HG02798 (cell line): Measurements from ENCODE around the gene TMEM95.

ENCODE experiments used
- ATAC-seq: cut with Tn5 transposase; IDR thresholded peaks from one replicate; pipeline ENCODE4 v1.9.1; 2021; ENCODE audit warnings: mild to moderate bottlenecking; ENCODE audit not compliant: unreplicated experiment, poor library complexity

The TMEM95 gene

DNA sequence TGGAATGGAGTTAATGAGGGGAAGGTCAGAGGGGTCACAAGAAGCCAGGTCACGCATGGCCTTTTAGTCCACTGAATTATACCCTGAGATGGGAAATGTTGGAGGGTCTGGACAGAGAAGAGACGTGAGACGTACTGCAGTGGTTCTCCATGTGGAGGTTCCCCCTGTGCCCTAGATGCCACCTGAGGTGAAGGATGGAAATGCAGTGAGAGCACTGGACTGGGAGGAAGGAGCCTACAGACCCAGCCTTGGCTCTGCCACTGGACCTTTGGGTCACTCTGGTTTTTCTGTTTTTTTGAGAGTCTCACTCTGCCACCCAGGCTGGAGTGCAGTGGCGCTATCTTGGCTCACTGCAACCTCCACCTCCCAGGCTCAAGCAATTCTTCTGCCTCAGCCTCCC lies 41.2 kb downstream of the TMEM95 start:
- no peak for ATAC-seq

DNA sequence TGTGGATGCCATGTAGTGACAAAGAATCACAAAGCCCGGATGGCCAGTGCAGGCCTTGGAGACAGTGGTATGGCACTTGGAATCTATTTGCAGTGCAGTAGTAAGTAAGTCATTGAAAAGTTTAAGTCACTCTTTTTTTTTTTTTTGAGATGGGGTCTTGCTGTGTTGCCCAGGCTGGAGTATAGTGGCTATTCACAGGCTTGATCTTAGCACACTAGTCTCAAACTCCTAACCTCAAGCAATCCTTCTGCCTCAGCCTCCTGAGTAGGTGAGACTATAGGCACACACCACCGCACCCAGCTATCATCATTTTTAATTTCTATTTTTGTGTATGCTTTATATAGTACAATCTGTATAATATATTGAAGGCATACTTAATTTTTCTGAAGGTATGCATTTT lies 43.7 kb downstream of the TMEM95 start:
- no peak for ATAC-seq

DNA sequence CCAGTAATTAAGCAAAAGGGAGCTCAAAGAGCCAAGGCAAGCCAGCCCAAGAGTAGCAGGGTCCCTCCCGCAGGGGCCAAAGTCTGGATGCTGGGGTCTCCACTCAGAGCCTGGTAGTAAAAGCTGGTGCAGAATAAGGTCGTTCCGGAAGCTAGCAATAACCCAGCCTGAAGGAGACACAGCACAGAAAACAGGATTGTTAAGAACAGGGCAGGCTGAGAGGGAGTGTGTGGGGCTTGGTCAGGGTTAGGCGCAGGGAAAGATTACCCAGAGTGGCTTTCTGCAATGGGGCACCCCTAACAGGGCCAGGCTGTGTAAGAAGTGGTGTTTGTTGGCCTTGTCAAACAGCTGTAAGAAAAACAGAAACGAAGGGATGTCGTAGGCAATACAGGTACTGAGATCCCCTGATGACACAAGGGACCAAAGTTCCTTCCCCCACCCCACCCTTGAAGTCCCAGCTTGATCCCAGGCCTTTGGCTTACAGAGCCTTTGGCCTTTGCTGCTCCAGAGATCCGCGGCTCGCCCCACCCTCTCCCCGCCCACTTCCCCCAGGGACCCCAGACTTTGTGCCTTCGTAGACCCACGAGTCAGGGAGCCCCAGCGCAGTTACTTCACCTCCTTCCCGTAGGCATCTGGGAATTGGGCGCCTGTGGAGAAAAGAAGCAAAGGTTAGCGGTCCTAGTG lies 48.2 kb downstream of the TMEM95 start:
- no peak for ATAC-seq

GRCh38 chr17:7403727-7403976 lies 48.7 kb downstream of the TMEM95 start:
- no peak for ATAC-seq

DNA sequence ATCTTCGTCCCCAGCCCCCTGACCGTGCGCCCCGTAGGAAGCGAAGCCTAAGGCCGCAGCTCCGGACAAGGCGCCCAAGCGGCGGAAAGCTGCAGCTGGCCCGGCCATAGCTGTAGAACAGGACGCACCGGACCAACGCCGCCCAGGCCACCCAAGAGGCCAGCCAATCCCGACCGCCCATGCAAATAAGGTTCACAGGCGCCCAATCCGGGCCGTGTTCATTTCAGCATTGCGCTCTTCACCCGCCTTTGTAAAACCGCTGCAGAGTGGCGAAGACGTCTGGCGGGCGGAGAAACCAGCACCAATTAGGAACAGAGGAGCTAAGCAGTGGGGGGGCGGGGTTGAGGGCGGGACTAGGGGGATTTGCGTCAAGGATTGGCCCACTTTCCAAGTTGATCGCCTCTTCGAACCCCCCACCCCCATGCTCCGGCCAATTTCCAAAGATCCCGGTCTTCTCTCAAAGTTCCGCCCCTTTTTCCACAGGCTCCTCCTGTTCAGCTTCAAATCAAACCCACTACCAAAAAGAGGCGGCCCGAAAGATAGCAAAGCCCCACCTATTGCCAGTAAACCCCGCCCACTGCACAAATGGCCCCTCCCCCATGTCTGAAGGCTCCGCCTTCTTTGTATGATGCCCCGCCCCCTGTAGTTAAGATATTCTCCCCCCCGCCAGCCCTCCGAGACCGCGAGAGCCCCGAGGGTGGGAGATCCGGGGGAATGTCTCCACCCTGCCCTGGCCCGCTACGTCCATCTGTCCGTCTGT lies 49.2 kb downstream of the TMEM95 start, which contains the start of gene TMEM256:
TSS of gene TMEM256 (minus strand) at position 121 of the 760 bp plus-strand sequence. CDS start at position 108, 13 bp downstream.
- peak; percentile 95 for ATAC-seq

DNA sequence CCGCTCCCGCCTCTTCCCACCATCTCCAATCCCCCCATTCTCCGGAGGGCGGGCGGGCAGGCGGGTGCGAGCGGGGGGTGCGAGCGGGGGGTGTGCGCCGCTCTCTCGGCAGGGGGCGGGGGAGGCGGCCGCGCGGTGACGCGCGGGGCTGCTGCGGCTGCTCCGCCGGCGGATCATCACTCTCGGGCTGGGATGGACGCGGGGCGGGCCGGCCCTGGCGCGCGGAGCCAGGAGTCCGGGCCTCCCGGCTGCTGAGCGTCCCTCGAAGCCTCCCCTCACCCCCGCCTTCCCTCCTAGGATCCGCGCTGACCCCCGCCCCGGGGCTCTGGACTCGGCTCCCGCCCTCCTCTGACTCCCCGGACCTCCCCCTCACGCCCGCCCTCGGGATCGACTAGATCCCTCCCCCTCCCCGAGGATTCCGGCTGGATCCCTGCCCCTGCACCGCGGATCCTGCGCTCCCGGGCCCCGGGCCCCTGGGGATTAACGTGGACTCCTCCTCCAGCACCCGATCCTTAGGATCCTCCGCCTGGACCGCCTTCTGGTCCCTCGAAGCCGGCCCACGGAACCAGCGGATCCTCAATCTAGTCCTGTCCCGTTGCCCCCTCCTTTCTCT lies 49.9 kb downstream of the TMEM95 start:
- peak; percentile 13 for ATAC-seq

DNA sequence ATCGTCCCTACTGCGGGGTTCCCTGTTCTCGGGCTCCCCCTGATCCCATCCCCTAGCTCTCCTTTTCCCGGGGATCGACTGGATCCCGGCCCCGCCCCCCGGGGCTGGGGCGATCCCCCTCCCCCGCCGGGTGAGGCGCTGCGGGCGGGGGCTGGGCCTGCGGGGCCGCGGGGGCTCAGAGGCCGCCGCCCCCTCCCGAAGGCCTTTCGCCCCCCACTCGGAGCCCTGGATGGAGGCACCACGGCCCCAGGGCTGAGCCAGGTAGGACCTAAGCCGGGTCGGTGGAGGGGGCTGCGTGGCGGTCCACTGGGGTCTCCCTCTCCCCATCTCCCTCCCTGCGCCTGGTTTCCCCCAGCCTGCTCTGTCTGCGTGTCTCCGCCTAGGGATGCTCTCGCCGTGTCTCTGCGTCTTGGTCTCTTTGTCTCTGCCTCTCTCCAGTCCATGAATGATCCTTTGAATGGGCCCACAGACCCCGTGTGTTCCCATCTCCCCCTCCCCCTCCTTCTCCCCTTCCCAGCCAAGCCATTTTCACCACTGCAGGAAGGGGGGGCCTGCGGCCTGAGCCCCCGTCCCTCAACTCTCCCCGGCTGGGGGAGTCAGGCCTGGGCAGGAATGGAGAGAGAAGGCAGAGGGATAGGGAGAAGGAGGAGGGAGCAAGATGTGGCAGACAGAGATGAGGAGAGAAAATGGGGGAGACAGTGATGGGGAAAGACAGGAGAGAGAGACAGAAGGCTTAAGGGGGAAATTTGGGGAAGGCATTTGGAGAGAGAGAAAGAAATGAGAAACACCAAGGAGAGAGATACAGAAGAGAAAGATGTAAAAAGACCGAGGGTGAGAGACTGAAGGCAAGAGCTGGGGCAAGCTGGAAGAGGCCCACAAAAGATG lies 50.6 kb downstream of the TMEM95 start:
- ATAC-seq, result no peak

DNA sequence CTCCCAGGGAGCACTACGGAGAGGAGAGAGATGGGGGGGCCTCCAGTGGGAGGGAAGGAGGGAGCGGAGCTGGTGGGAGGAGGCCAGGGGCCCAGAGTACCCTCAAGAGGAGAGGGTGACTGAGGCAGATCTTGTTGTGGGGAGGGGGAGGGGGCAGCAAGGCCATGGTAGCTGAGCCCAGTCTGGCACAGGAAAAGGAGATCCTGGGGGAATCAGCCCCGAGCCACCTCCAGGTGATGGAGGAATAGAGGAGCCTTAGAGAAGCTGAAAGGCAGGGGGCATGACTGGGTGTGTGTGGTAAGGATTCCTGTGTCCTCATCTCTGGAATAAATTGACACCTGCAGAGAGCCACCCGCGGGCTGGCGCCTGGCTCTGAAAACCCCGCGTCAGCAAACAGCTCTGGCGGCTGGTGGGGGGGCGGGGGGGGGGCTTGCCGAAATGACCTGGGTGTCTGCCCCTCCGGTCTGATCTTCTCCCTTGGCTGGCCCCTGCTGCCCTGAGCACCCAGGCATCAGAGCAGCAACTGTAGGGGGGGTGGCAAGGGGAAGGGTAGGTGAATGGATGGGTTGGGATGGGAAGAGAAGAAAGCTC lies 51.4 kb downstream of the TMEM95 start:
- ATAC-seq, result no peak
